SIG-M5 (cell line): ENCODE measurements around the gene ZP3.
"Not testable (repeated sequence)": the region's sequence is repeated elsewhere in the genome, so short reads cannot be mapped to it uniquely, and the experiment has no call there.

Source experiments
- DNase-seq: peaks from one replicate; lab custom pipeline; 2025; lab: John Stamatoyannopoulos, UW

Gene ZP3

DNA sequence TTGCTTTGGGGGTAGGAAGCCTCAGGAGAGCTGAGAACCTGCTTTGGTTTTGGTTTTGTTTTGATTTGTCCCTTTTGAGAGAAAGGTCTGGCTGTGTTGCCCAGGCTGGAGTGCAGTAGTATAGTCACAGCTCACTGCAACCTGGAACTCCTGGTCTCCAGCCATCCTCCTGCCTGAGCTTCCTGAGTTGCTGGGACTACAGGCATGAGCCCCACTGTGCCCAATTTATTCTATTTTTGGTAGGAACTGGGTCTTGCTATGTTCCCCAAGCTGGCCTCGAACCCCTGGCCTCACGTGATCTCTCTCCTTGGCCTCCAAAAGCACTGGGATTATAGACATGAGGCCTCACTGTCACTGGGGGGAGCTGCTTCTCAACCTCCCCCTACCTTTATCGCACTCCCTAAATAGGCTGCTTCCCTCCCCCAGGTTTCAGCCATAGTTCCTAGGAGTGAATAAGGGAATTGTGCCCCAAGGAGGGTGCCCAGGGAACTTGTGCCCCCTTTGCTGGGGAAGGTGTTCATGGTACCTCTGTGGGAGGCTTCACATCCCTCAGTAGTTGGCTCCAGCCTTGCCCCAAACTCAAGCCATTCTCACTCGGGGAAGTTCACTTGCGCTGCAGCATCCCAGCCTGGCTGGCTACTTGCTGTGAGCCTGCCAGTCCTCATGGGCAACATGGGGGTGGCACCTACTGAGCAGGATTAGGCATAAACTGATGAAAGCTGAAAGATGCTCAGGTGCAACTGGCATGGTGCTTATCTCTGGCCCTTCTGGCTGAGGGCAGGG, 18.1 kb downstream of the ZP3 start:
- DNase-seq: not testable (repeated sequence)

- not testable (repeated sequence) for DNase-seq
Observed at GRCh38 chr7:76443846-76444245, 19.1 kb downstream of the ZP3 start.

DNA sequence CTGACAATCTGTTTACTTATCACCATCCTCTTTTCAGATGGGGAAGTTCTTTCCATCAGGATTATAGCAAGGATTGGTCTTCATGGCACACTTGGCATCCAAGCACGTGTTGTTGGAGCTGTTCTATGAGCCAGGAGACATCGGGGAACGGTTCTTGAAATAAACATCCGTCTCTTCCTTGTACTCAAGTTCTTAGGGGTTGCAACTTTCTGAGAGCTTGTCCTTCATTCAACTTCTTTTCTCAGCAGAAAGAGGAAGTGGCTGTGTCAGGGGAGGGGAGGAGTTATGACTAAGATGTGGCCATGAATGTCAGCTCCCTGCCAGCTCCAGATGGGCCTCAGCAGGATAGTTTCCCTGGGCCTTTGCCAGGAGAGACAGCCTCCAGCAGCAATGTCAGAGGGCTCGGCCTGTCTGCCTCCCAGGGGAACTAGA, 20.8 kb downstream of the ZP3 start:
- peak; percentile 30 for DNase-seq

DNA sequence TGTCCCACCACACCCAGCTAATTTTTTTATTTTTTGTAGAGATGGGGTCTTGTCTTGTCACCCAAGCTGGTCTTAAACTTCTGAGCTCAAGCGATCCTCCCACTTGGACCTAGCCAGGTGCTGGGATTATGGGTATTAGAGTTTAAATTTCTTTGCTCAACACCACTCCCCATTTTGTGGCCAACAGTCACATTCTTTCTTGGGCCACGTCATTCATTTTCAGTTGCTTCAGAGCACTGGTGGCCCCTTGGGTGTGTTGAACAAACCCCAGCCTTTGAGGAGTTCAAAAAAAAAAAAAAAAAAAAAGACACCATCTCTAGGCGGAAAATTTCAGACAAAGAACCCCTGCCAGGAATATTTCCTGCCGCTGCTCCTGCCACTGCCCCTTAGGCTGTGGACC, 32.3 kb downstream of the ZP3 start:
- DNase-seq: not testable (repeated sequence)

DNA sequence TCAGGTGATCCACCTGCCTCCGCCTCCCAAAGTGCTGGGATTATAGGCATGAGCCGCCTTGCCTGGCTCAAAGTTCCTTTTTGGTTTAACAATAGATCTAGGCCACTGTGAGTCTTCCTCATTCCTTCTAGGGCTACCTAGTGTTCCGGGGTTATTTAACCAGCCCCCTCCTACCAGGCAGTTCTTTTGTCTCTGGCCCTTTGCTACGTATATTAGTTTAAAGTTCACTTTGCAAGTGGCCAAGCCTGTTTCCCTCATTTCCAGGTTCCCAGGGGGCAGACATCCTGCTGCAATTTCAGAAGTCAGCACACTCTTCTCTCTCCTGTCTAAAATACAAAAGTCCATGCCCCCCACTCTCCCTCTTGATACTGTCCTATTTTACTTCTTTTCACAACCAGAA, 33.8 kb downstream of the ZP3 start:
- not testable (repeated sequence) for DNase-seq

DNA sequence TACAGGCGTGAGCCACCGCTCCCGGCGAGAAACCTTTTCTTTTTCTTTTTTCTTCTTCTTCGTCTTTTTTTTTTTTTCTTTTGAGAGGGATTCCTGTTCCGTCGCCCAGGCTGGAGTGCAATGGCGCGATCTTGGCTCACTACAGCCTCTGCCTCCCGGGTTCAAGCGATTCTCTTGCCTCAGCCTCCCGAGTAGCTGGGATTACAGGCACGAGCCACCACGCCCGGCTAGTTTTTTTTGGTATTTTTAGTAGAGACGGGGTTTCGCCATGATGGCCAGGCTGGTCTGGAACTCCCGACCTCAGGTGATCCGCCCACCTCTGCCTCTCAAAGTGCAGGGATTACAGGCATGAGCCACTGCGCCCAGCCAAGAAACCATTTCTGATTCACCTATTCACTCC, 36.0 kb downstream of the ZP3 start:
- not testable (repeated sequence) for DNase-seq

DNA sequence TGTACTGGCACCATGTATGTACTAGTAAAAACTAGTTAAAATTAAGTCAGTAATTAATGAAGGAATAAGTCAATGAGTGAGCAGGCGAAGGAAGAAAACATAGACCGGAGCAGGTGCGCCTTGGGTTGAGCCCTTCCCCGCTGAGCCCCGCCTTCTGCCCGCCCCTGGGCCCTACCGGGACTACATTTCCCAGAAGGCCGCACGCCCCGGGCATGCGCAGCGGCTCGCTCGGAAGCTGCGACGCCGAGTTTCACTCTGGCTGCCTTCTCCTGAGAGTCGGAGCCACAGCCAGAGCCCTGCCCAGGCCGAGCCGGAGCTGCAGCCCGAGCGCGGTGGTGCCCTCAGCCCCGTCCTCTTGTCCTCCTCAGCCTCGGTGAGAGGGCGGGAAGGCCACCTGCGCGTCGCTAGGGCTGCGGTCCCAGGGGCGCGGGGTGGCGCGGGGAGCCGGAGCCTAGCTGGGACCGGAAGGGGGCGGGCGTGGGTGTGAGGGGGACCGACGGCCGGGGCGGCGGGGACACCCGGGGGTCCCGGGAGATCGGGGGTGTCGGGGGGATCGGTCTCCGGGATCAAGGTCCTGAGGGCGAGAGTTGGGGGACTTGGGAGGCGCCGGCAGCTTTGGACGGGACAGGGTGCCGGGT, 36.8 kb downstream of the ZP3 start, which contains the start of gene DTX2:
Gene DTX2, plus strand, starts transcription at position 246 of the 638 bp plus-strand sequence. CDS start 18,801 bp downstream, outside the sequence.
- not testable (repeated sequence) for DNase-seq

- not testable (repeated sequence) for DNase-seq
Observed at GRCh38 chr7:76462271-76462882, 37.6 kb downstream of the ZP3 start.

DNA sequence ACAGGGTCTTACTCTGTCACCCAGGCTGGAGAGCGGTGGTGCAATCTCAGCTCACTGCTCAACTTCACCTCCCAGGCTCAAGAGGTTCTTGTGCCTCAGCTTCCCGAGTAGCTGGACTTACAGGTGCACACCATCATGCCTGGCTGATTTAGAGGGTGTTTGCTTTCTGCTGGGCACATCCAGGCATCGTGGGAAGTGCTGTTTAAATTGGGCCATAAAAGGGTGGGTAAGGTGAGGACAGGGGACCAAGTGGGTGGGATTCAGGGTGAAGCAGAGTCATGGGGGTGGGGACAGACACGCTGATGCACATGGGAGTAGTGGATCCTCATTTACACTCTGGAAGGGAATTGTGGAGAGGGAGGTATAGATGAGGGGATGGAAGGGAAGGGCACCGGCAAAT, 40.2 kb downstream of the ZP3 start:
- DNase-seq: not testable (repeated sequence)

DNA sequence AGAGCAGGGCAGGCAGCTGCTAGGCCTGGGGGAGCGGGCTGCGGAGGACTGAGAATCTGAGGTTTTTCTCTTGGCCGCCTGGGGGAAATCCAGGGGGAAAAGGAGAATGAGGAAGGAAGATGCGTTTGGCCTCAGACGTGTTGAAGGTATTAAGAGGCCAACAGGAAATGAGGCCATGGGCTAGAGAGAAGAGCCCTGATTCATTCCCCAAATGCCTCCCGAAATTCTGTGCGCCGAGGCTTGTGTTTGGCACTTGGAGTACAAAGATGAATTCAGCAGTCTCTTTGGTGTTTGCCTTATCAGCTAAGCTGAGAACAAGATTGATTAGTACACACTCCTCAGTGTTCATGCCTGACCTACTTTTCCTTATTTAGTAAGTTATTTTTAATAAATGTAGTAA, 41.2 kb downstream of the ZP3 start:
- not testable (repeated sequence) for DNase-seq

DNA sequence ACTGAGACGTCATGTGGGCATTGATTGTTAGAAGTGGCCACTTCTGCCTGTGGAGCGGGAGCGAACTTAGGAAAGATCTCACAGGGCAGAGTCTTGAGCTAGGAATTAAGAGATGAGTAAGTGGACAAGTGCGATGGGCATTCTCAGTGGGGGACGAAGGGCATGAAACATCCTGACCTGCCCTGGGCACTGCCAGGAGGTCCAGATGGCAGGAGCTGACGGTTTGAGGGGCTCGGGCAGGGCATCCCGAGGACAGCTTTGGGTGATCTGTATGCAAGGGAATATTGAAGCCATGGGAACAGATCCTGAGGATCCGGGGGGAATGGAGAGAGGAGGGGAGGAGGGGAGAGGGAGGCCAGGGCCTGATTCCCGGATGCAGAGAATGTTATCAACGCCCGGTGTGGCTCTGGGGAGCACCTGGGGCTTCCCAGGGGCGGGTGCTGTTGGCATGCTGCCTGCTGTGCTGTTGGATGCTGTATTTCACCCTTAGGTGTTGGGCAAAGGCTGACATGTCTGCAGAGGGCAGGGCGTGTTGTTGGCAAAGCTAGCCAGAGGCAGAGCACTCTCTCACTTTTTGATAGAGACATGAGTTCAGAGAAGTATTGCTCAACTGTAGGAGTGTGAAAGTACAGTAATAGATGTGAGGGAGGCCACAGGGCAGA, 43.1 kb downstream of the ZP3 start:
- not testable (repeated sequence) for DNase-seq

DNA sequence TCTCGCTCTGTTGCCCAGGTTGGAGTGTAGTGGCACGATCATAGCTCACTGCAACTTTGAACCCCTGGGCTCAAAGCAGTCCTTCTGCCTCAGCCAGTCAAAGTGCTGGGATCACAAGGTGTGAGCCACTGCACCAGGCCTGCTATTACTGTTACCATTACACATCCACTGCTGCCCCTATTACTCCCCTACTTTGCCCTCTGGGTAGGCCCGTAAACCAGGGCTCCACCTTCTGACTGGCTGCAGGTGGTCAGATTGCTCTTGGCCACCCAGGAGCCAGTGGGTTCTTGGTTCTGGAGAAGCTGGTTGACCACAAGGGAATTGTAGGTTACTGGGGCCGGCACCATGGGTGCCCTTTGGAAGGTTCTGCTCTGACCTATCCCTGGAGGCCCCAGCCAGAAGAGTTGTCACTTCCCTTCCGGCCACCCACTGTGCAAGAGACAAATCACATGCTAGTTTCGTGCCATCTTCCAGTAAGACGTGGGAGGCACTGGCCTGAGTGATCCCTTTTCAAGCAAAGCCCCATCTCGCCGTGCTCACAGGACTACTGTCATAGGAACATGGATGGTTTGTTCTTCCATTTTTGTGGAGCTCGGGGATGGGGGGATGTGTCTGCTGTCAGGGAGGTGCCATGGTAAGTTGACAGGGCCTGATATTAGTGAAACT, 46.9 kb downstream of the ZP3 start:
- DNase-seq: not testable (repeated sequence)

GRCh38 chr7:76473097-76473496, 48.3 kb downstream of the ZP3 start:
- DNase-seq: not testable (repeated sequence)

GRCh38 chr7:76476280-76476679, 51.5 kb downstream of the ZP3 start:
- DNase-seq: not testable (repeated sequence)

DNA sequence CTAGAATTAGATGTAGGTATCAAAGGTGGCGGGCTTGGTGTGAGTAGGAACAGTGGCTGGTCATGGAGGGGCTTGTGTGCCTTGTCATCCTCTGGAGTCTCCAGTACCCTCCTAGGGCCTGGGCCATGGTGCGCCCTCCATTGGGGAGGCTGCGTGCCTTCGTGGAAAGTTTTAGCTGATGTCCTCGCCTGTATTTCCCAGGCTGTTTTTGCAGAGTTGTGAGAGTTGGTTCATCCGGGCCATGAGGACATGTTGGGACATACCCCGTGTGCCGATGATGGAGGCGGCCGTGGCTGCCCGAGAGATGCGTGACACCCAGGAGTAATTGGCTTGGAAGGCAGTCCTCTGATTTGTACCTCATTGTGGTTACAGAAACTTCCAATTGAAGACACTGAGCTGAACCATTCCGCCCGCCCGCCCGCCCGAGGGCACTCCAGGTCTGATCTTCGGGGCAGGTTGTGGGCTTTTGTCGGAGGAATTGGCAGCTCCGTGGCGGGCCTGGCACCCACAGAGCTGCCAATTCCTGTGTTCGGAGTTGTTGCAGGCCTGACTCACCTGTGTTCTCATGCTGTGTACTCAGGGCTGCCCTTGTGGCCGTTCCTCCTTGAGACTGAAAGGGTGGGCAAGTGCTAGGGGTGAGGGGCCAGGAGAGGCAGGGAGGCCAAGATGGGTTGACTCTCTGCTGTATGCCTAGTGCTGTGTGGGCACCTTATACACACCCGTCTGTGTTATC, 52.2 kb downstream of the ZP3 start:
- not testable (repeated sequence) for DNase-seq

DNA sequence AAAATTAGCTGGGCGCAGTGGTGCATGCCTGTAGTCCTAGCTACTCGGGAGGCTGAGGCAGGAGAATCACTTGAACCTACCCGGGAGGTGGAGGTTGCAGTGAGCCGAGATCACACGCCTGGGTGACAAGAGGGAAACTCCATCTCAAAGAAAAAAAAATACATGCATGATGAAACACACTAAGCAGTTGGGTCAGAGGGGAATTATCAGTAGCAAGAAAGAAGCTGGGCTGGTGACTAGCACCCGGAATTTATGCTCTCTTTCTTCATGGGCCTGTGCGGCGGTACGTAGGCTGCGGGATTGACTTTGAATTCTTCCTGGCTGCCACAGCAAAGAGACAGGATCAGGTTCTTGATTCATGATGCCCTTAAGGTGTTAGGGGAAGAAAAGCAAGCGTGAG, 54.9 kb downstream of the ZP3 start:
- DNase-seq: not testable (repeated sequence)

GRCh38 chr7:76480403-76481253, 55.9 kb downstream of the ZP3 start:
- DNase-seq: not testable (repeated sequence)

DNA sequence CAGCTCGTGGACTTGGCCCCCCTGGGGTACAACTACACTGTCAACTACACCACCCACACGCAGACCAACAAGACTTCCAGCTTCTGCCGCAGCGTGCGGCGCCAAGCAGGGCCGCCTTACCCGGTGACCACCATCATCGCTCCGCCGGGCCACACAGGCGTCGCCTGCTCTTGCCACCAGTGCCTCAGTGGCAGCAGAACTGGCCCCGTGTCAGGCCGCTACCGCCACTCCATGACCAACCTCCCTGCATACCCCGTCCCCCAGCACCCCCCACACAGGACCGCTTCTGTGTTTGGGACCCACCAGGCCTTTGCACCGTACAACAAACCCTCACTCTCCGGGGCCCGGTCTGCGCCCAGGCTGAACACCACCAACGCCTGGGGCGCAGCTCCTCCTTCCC, 57.9 kb downstream of the ZP3 start:
- not testable (repeated sequence) for DNase-seq

DNA sequence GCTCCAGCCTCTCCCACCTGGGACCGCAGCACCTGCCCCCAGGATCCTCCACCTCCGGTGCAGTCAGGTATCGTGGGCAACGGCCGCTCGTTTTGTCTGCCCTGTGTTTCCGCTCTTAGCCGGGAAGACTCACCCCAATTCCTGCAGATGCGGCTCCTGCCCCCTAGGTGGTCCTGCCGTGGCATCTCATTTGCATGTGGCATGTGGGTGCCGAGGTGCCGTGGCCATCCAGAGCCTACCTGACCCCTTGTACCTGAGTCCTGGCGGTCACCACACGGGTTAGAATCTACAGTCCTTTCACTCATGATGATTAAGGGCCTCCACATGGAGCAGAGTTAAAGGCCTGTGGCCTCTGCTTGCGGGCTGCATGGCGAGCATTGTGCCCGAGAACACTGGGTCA, 58.3 kb downstream of the ZP3 start:
- DNase-seq: not testable (repeated sequence)

DNA sequence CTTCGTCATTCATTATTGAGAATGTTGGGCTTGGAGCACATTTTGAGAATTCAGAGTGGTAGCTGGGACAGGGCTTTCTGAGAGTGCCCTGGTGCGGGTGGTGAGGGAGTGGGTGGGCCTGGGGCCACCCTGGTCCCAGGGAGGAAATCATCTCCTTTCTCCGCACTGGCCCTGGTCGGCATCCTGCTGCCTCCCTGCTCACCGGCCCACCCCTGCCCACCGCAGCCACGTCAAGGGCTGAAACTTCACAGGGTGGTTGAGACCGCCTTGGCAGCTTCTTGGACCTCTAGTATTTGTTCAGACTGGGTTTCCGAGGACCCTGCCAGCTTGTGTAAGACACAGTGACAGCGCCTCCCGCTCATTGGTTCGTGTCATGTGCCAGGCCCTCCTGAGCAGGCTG, 59.7 kb downstream of the ZP3 start:
- not testable (repeated sequence) for DNase-seq
